ENCODE data around the gene TPPP2.
A peak's percentile ranks its signal among the peaks of the same experiment; 100 is the strongest.

Gene TPPP2

GRCh38 chr14:21016413-21017190 lies 13.4 kb upstream of the TPPP2 start:
- DNase-seq (ENCODE audit: low spot score): no peak

GRCh38 chr14:21017528-21018245 lies 12.3 kb upstream of the TPPP2 start:
- DNase-seq (ENCODE audit: low spot score): no peak

- DNase-seq (ENCODE audit: low spot score): no peak
These were observed 11.7 kb upstream of the TPPP2 start for GRCh38 chr14:21018286-21018685.

DNA sequence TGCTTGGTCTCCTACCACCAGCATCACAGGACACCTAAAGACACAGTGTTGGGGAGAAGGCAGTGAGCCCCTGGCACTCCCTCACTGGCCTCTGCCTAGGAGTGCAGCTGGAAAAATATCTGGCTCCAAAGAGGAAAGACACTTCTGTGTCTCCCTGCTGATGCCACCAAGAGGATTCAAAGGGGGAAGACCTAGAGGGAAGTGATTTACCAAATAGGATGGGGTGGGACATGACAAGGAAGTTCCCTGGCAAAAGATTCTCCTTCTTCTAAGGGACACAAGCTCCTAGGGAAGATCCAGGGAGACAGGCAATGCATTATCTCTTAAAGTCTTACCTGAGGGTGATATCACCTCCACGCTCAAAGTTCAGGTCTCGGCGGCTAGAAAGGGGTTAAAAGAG lies 11.2 kb upstream of the TPPP2 start:
- no peak for DNase-seq (ENCODE audit: low spot score)

DNA sequence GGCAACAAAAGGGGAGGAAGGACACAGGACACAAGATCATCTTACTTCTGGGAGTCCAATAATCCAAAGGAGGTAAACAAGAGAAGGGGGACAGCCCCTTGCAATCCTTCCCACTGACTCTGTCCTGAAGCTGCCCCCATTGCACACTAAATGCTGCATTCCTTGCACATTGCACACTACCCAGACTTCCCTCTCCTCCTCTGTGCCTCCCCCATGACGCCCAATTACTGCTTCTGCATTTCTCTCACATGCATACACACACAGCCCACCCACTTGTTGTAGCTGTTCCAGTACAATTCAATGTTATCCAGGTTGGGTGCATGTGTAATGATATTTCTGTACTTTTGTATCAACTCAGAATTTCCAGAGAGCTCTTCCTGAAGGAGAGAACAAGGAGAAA lies 10.7 kb upstream of the TPPP2 start:
- no peak for DNase-seq (ENCODE audit: low spot score)

DNA sequence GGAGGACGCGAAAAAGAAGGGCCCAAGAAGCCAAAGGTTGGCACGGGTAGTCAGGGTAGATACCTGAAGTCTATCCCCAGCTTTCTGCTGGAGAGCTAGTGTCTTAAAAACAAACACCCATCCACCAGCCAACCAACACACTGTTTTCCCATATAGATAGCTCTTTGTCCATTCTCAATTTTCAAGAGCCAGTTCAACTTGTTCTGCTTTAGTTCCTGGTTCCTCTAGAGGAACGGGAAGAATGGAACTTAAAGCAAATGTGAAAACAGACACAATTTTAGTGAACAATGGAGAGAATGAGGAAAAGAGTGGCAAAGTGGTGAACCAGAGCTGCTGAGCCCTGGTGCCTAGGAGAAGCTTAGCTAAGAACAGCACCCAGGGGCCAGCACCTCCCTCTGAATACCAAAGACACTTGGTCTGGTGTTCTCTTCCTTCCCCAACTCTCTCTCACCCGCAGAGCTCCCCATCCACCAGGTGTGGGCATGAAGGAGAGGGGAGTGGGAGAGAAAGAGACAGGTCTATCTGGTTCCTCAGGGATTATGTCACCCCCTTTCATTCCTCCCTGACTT lies 9.0 kb upstream of the TPPP2 start:
- no peak for DNase-seq (ENCODE audit: low spot score)

GRCh38 chr14:21022686-21023085 lies 7.3 kb upstream of the TPPP2 start:
- no peak for DNase-seq (ENCODE audit: low spot score)

DNA sequence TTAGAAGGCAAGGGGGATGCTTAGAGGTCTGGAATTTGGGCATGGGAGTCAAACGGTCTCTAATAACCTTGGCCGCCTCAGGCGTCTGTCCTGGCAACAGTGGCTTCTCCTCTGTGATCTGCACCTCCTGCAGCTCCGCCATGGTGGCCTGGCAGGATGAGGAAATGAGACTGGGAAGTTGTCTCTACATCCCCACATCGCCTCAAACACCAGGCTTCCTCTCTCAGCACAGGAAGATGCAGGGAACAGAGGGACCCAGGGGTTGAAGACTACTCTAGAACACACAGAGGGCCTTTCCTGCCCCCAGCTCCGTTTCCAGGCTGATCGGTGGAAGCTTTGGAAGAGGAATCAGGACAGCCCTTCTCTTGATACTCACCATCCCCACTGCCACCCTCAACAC lies 6.8 kb upstream of the TPPP2 start:
- DNase-seq (ENCODE audit: low spot score): no peak

DNA sequence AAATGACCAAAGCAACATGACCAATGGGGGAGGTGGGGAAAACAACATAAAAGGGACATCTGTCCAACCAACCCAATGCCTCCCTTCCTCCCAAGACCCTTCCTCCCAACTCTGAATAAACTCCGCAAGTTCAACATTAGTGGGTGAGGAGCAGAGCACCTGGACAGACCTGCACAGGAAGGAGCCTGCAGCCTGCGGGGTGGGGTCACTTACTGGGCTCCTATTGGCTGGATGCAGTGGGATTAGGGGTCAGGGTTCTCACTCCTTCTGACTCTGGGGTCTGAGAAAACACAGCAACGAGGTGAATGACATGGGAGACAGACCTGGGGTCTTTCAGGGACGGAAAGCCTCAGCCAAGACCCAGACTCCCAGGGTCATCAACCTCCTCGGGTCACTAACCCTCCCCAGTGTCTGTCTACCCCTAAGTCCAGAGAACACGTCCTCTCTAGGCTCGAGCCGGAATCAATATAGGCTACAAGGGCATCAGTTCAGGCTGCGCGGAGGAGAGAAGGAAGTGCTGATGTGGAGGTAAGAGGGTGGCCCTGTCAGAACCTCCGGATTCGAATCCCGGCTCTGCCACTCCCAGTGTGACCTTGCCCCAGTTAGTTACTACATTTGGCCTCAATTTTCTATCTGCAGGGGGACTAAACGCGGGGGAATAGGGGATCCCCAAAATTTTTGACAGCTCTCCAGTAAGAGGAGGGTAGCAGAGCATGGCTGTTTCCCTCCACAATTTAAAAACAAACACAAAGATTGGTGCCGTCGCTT lies 6.0 kb upstream of the TPPP2 start:
- DNase-seq (ENCODE audit: low spot score): no peak

- DNase-seq (ENCODE audit: low spot score): peak; percentile 60
These were observed 5.2 kb upstream of the TPPP2 start, which contains the start of gene NDRG2 for GRCh38 chr14:21024585-21025370. NDRG2 (minus strand) TSS chr14:21025061; CDS start chr14:21023315, 1,746 bp downstream.

DNA sequence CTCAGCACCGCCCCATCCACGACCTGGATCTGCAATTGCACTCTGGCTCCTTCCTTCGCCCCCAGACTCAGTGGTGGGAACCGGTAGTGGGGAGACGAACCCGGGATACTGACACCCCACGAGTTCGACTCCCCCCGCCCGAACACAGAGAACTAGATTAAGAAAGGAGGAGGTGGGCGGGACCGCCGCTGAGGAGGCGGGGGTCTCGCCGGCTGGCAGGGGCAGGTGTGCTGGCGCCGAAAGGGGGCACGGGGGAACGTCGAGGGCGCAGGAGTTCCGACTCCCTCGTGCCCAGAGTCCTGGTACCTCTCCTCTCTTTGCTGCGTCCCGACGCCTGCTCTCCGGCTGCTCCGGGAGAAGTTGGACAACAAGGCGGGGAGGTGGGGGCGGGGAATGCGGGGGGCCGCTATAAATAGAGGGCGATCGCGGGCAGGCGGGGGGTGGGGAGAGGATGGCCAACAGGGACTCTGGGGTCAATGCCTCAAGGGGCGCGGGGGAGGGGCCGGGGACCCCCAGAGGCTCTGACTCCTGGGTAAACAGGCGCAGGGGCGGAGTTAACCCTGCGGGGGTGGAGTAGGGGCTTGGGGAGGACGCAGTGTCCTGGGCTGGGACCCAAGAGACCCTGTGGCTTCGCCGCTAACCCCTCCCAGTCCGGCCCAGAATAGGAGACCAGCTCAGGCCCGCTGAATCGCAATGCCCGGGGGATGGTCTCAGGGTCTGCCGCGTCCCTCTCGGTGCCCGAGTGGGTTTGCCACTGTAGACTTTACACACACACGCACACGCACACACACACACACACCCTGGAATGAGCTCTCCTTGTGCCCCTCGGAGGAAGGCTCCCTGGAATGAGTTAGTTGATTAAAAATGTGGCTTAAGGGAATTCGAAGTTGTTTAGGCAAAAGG lies 4.4 kb upstream of the TPPP2 start:
- no peak for DNase-seq (ENCODE audit: low spot score)

GRCh38 chr14:21026274-21026987 lies 3.6 kb upstream of the TPPP2 start:
- DNase-seq (ENCODE audit: low spot score): no peak

- DNase-seq (ENCODE audit: low spot score): no peak
These were observed 3.1 kb upstream of the TPPP2 start for GRCh38 chr14:21026988-21027315.

- DNase-seq (ENCODE audit: low spot score): no peak
These were observed 514 bp downstream of the TPPP2 start for GRCh38 chr14:21030531-21030930.

DNA sequence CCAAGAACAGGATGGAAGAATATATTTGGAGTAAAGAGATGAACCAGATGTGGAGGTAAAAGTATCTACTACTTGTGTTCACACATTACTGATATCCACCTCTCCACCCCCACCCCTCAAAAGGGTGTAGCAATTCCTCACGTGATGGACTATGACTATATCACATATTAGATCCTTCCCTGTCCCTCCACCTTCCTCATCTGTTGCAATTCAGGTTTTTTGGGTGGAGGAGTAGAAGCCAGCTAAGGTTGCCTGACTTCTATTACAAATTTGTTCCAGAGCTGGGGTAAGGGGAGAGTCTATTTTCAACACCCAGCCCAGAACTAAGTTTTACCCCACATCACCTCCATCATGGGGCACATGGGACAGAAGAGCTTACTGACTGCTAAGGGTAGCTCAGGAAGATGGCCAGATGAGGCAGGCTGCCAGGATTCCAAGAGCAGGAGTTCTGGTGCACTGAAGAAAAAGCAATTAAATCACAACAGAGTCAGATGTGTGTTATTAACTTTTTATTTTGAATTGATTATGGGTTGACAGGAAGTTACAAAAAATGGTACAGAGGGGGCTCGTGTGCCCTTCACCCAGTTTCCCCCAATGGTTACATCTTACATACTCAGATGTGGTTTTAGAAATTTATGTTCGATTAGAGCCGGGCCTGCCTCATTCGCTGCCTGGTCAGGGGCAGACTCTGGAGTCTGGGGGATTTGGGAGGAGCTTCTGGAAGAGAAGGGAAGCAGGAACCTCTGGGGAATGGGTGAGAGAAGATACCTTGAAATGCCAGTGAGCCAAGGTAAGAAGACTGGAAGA lies 2.5 kb downstream of the TPPP2 start:
- DNase-seq (ENCODE audit: low spot score): no peak

DNA sequence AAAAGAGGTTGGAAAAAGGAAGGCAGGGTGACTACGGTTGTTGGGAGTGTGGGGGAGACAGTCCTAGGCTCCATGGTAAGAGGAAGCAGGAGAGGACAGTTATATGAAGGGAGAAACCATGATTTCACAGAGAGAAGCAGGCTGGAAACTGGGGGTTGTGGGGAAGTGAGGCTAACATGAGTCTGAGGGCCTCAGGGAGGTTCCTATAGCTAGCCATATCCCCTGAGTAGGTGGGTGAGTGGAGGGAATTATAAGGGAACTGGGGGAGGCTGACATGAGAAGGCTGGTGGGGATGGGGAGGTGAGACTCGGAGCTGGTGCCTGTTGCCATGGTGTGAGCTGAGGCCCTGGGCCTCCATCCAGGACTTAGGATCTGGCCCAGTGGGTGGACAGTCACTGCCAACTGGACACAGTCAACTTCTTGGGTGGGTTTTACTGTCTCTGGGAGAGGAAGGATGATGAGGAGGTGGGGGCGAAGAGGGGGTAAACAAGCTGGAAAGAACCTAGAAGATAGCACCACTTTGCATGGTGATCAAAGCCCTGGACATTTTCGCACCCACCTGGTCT lies 3.2 kb downstream of the TPPP2 start:
- no peak for DNase-seq (ENCODE audit: low spot score)

- no peak for DNase-seq (ENCODE audit: low spot score)
These were observed 4.7 kb downstream of the TPPP2 start, which contains the start of gene RNASE13 for GRCh38 chr14:21034707-21035106. RNASE13 (minus strand) TSS chr14:21034807; CDS start chr14:21034288, 519 bp downstream.

DNA sequence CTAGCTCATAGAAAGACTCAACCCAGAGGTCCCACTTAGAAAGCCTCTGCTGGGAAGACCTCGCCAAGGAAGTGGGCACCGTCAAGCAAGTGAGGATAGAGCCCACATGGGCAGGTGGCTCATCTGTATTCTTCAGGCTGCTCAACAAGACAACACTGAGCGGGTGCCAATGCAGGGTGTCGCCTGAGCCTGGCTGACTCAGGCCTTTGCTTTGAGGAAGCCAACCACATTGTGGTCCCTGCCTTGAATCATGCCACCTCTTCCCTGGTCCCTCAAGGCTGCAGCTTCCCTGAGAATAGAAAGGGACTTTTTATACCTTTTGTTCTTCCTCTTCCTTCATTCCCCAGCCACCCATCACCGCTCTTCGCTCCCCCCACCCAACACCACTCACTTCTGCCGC lies 6.7 kb downstream of the TPPP2 start:
- no peak for DNase-seq (ENCODE audit: low spot score)

All from SK-N-DZ (cell line).